GM18907 (cell line): Measurements from ENCODE around the gene LTV1.
"Not testable (repeated sequence)": the region's sequence is repeated elsewhere in the genome, so short reads cannot be mapped to it uniquely, and the experiment has no call there.

Experiments used
- ATAC-seq: cut with Tn5 transposase; IDR thresholded peaks from one replicate; pipeline ENCODE4 v1.9.1; 2021; ENCODE audit warnings: mild to moderate bottlenecking, moderate library complexity; ENCODE audit not compliant: unreplicated experiment

The LTV1 gene

GRCh38 chr6:143842902-143843676 is at the start of gene LTV1:
LTV1 (plus strand) TSS chr6:143843338; CDS start chr6:143843478, 140 bp downstream.
- peak; percentile 100 for ATAC-seq

- ATAC-seq, result not testable (repeated sequence)
These were observed 46.6 kb upstream of the LTV1 start for GRCh38 chr6:143796551-143796950.

GRCh38 chr6:143798487-143798886 is 44.7 kb upstream of the LTV1 start:
- not testable (repeated sequence) for ATAC-seq

DNA sequence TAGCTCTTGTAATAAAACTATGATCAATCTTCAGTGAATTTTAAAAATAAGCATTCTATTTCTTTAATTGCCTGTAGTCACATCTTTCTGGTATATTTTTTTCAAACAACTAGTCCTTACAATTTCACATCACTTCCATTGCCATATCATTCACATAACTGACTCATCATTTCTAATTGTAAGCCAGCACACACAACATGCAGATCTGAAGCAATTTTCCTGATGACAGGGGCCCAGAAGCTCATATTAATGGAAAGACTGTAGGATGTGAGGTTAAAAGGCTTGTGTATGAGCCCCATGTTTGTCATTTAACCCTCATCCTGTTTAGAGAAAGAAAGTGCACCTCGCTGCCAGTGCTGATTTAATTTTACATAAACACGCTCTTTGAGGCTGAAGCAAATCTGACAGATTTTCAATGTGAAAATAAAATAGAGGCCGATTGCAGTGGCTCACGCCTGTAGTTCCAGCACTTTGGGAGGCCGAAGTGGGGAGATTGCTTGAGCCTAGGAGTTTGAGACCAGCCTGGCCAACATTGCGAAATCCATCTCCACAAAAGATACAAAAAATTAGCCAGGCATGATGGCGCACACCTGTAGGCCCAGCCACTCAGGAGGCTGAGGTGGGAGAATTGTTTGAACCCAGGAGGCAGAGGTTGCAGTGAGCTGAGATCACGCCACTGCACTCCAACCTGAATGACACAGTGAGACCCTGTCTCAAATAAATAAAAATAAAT is 40.1 kb upstream of the LTV1 start:
- no peak for ATAC-seq

DNA sequence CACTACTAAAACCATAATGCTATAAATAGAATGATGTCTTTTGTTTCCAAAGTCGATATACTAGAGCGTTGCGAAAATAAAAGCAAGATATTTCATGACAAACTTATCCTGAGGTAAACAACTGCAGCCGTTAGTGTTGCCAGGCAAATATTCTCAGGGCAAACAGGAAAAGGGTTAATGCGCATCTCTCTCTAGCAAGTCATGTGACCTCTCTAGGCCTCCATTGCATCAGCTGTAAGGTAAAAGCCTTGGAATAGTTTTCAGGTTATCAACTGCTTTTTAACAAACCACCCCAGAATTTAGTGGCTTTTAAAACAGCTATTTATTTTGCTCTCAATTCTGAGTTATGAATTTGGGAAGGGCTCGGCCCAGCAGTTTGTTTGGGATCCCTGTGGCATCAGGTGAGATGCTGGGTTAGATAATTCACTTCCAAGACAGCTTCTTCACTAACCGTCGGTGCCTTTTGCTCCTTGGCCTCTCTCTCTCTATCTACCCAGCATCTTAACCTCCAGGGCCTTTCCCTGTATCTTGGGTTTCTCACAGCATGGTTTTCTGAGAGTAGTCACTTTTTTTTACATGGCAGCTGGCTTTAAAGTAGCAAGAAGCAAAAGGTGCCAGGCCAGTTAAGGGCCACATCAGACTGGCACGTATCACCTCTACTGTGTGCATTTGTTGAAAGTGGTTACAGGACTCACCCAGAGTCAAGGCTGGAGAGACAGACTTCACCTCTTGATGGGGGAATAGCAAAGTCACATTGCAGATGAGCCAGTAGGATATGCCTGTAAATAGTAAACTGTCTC is 39.2 kb upstream of the LTV1 start:
- no peak for ATAC-seq

GRCh38 chr6:143804835-143805239 is 38.3 kb upstream of the LTV1 start:
- ATAC-seq, result no peak

DNA sequence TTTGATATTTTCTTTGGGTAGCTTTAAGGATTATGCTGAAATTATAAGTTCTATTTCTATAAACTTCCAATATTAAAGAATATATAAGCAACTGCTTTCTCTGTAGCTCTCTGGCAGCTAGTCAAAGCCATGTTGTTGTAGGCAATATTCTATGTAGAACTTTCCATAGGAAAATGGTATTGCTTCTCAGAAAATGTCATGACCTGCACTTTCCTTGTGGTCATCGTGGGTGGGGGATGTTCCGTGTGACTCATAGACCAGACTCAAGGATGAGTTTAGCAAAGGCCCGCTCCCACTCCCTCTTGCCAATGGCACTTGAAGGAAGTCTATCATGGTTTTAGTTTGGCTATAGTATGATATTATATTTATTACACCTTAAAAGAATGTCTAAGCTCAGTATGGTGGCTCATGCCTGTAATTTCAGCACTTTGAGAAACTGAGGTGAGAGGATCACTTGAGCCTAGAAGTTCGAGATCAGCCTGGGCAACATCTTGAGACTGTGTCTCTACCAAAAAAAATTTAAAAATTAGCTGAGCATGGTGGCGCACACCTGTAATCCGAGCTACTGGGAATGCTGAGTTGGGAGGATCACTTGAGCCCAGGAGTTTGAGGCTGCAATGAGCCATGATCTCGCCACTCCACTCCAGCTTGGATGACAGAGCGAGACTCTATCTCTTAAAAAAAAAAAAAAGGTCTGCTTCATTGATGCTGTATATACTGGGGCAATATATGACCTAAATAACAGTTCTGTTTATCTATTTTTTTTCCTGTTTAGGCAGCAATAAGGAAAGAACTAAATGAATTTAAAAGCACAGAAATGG is 36.6 kb upstream of the LTV1 start:
- ATAC-seq, result no peak

DNA sequence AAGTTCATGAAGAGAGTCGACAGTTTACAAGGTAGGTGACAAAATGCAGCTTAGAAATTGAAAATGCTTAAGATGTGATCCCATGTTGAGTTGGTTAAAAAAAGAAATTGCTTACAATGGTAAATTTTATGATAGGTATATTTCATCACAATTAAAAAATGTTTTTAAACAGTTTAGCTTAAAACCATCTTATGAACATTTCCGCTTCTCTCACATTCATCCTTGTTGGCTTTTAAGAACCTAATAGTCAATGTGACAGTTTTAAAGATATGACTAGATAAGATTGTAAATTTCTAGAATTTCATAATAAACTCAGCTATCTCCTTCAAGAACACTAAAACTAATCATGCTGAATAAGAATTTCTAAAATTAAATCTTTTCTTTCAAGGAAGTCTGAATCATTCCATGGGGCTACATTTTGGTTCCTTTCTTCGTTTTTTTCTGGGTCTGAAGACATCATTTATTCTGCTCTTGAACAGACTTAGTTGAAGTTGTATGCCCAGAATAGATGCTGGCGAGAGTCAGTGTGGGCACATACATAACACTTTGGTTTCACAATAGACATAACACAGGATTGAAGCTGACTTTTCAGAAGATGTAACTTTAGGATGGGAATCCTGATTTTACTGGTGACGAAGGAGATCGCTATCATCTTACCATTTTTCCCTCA is 35.9 kb upstream of the LTV1 start:
- no peak for ATAC-seq

DNA sequence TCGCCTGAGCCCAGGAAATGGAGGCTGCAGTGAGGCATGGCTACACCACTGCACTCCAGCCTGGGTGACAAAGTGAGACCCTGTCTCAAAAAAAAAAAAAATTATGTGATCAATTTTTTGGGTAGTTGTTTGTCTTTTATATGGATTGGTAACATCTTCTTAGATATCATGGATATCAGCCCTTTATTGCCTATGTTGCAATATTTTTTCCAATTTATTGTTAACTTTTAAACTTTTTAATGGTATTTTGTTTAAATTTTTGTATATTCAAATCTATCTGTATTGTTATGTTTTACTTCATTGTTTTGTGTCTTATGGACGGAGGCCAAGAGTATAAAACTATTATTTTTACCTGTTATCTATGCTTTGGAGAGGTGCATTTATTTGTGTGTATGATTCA is 32.4 kb upstream of the LTV1 start:
- ATAC-seq, result no peak

GRCh38 chr6:143811501-143812157 is 31.5 kb upstream of the LTV1 start:
- ATAC-seq, result no peak

DNA sequence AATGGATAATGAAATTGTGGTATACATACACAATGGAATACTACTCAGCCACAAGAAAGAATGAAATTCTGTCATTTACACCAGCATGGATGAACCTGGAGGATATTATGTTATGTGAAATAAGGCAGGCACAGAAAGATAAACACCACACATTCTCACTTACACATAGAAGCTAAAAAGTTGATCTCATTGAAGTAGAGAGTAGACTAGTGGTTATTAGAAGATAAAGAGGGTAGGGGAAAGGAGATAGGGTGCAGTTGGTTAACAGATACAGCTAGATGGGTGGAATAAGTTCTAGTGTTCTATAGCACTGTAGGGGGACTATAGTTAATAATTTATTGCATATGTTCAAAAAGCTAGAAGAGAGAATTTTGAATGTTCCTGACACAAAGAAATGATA is 25.5 kb upstream of the LTV1 start:
- no peak for ATAC-seq

DNA sequence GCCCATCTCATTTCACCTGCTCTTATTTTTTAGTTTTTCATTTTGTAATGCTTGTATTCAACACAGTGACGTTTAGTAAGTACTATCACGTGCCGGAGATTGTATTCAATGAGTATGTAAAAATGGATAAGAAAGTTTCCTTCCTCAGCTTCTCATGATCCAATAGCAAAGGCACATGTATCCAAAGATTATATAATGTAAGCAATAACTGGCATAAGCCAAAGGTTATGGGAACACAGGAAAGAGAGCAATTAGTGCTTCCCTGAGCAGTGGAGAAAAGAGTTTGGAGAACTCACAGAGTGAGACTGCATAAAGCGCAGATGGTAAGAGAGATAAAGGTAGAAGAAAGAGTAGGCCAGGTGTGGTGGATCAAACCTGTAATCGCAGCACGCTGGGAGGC is 21.8 kb upstream of the LTV1 start:
- no peak for ATAC-seq

GRCh38 chr6:143822584-143823024 is 20.5 kb upstream of the LTV1 start:
- no peak for ATAC-seq

- no peak for ATAC-seq
These were observed 19.6 kb upstream of the LTV1 start for GRCh38 chr6:143823548-143823947.

DNA sequence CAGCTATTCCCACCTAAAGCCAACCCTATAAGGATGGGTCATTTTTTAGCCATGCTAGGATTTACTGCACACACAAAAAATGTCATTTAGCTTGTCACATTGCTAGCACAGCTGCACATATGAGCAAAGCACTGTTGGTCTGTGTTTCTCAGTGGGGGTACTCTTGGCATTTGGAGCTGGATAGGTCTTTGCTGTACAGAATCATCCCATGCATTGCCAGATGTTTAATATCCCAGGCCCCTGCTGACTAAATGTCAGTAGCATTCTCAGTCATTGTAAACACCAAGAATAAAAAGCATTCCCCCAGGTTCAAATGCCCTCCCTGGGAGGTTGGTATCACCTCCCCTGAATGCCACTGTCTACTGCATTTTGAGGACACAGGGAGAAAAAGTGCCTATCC is 14.6 kb upstream of the LTV1 start:
- ATAC-seq, result no peak

GRCh38 chr6:143836150-143836549 is 7.0 kb upstream of the LTV1 start:
- ATAC-seq, result no peak

DNA sequence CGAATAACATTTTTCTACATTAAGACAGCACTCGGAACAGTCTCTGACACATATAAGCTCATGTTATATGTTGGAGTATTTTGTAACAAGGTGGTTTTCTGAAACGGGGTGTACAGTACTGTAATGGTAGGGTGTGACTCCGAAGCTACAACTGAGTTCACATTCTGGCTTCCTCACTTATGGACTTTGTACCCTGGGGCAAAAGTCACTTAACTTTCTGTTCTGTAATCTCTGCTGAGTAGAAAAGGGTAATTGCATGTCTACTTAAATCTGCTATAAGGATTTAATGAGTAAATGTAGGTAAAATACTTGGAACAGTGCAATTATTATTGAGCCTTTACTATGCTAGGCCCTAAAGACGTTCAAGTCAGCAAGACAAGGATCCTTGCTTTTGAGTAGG is 4.7 kb upstream of the LTV1 start:
- no peak for ATAC-seq

DNA sequence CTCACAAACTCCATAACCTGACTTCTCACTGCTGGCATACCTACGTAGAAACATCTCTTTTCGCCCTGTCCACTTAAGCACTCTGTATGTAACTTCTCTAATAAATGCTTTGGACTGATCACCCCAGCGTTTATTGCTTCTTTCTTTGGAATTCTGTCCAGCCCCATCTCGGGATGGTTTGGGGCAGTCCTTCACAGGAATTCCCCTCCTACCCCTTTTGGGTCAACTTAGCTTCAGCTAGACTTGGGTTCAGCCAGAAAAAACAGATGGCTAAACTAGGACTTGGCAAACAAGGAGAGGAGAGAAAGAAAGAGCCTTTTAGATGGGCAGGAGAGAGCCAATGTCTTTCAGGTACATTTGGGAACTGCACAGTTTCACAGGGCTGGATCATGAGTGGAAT is 3.9 kb upstream of the LTV1 start:
- ATAC-seq, result no peak

GRCh38 chr6:143840595-143841265 is 2.4 kb upstream of the LTV1 start:
- no peak for ATAC-seq
